ENCODE results near the gene FLT3.

The FLT3 gene

DNA sequence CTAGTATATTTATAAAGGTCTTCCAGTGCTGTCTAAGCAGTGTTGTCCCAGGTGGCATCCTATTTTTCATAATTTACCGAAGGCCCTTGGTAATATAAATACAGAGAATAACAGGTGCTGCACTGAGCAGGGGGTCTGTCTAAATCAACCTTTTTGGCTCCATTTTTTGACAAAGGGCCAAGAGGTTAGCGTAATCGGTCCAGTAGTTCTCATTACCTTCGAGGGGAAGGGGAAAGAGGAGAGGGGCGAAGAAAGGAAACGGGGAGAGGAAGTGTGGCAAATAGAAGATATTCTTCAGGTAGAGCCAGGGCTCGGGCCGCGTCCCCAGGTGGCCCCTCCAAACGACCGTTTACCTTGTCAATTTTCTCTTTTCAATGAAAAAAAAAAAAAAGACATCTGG is 37.2 kb upstream of the FLT3 start:
- no peaks in the 10 kb centered on the region for H3K9me3 ChIP-seq (replicated peaks in 1 of 11)
- peak overlapping the region; percentile 83 to 97 (median 89) for H3K4me2 ChIP-seq
- no peak for TF ChIP-seq Cebpa-rat (IDR thresholded peaks at IDR 0.05)
- H3K36me3 ChIP-seq = peaks cover 0 to 16% (median 0%) of the 10 kb centered on the region in 11 experiments; a peak in 3 of 22 replicates
- peak overlapping the region; percentile 89 to 100 (median 96) for H3K4me3 ChIP-seq
- peak overlapping the region; percentile 99 to 100 (median 100) for H3K27ac ChIP-seq
- H3K4me1 ChIP-seq = peaks cover 28 to 43% (median 36%) of the 10 kb centered on the region in 10 experiments
- H3K27me3 ChIP-seq = no peaks in the 10 kb centered on the region
- H3K9ac ChIP-seq = peak overlapping the region; percentile 97 to 100 (median 100)
- peaks cover 26 to 32% (median 32%) of the 10 kb centered on the region in 11 experiments for H4K20me1 ChIP-seq

- peak overlapping the region; percentile 97 to 100 (median 100) for H3K9ac ChIP-seq
- H3K4me1 ChIP-seq = peaks cover 22 to 36% (median 30%) of the 10 kb centered on the region in 10 experiments
- H3K4me3 ChIP-seq = peak overlapping the region; percentile 89 to 100 (median 96)
- H3K27ac ChIP-seq = peak overlapping the region; percentile 99 to 100 (median 100); a peak in 21 of 22 replicates
- peak overlapping the region; percentile 83 to 97 (median 89) for H3K4me2 ChIP-seq
- H3K36me3 ChIP-seq = peaks cover 0 to 16% (median 0%) of the 10 kb centered on the region in 11 experiments; a peak in 3 of 22 replicates
- no peak for TF ChIP-seq Cebpa-rat (IDR thresholded peaks at IDR 0.05)
- H3K27me3 ChIP-seq = no peaks in the 10 kb centered on the region
- no peaks in the 10 kb centered on the region for H3K9me3 ChIP-seq (replicated peaks in 1 of 11)
- H4K20me1 ChIP-seq = peaks cover 19 to 26% (median 25%) of the 10 kb centered on the region in 11 experiments
Observed at GRCh38 chr13:28136916-28137315, 36.5 kb upstream of the FLT3 start.

- Histone ChIP-seq H3K27me3 (no peaks in the 10 kb centered on the region), H3K27ac (no peak overlapping the region), H3K4me1 (peaks cover 6 to 36% (median 29%) of the 10 kb centered on the region in 10 experiments; a peak in 18 of 20 replicates), H3K9ac (no peak overlapping the region), H3K9me3 (replicated peaks in 1 of 11) (no peaks in the 10 kb centered on the region), H4K20me1 (no peaks in the 10 kb centered on the region; a peak in 1 of 22 replicates), H3K4me3 (no peak overlapping the region), H3K36me3 (peaks cover 0 to 16% (median 0%) of the 10 kb centered on the region in 11 experiments; a peak in 3 of 22 replicates), H3K4me2 (no peak overlapping the region)
- no peak for TF ChIP-seq Cebpa-rat (IDR thresholded peaks at IDR 0.05)
Observed at GRCh38 chr13:28131646-28132045, 31.3 kb upstream of the FLT3 start.

DNA sequence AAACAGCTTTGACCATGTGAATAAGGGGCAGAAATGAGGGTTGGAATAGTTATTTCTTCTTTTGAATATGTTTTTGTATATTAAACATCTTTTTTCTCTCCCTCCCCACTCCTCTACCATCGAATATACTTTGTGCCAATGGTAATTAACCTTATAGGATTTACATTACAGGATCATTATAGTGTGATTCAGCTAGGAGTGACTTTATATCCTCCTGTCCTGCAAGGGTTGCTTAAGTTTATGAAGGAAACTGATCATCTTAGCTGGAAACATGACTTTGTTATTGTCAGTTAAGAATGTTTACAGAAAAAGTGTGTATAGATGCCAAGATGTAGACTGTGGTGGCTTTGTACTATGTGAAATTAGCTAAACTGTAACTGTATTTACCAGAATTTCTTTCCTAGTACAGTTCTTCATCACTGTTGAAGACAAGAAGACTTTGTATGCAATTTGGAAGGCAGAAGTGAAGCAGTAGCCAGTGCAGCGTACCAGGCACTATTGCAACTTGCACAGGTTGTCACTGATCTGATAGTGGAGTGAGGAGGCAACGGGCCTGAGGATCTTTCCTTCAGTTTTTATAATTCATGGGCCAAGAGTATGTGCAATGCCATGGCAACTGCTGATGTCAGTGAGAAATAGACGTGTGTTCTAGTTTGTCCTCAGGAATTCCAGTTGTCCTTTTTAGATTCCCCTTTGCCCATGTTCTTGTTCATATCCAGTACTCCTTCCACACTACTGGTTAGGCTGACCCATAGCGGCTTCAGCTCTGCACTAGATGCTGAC is 29.7 kb upstream of the FLT3 start:
- no peaks in the 10 kb centered on the region for H4K20me1 ChIP-seq
- no peak overlapping the region for H3K9ac ChIP-seq
- H3K27me3 ChIP-seq = no peaks in the 10 kb centered on the region
- H3K4me3 ChIP-seq = no peak overlapping the region
- H3K4me2 ChIP-seq = no peak overlapping the region
- no peak for TF ChIP-seq Cebpa-rat (IDR thresholded peaks at IDR 0.05)
- H3K27ac ChIP-seq = no peak overlapping the region
- no peaks in the 10 kb centered on the region for H3K9me3 ChIP-seq (replicated peaks in 1 of 11)
- H3K4me1 ChIP-seq = peaks cover 0 to 26% (median 21%) of the 10 kb centered on the region in 10 experiments; a peak in 16 of 20 replicates
- H3K36me3 ChIP-seq = 0 out of 22 replicates have a peak, but pooled peaks cover 0 to 1% (median 0%) of the 10 kb centered on the region in 11 experiments

GRCh38 chr13:28128926-28129325 is 28.6 kb upstream of the FLT3 start:
- Histone ChIP-seq H3K9ac (no peak overlapping the region), H3K27me3 (no peaks in the 10 kb centered on the region), H3K27ac (no peak overlapping the region), H3K4me3 (no peak overlapping the region), H3K4me2 (peak overlapping the region in 6 of 11 experiments; percentile 6 to 37 (median 32); a peak in 12 of 22 replicates), H3K4me1 (peaks cover 0 to 25% (median 21%) of the 10 kb centered on the region in 10 experiments; a peak in 16 of 20 replicates), H4K20me1 (no peaks in the 10 kb centered on the region), H3K9me3 (replicated peaks in 1 of 11) (no peaks in the 10 kb centered on the region), H3K36me3 (no peaks in the 10 kb centered on the region)
- TF ChIP-seq Cebpa-rat (IDR thresholded peaks at IDR 0.05) = no peak

- Histone ChIP-seq H3K4me1 (peaks cover 0 to 25% (median 21%) of the 10 kb centered on the region in 10 experiments; a peak in 16 of 20 replicates), H3K4me3 (no peak overlapping the region), H3K4me2 (no peak overlapping the region), H3K27ac (no peak overlapping the region), H3K9me3 (replicated peaks in 1 of 11) (no peaks in the 10 kb centered on the region), H4K20me1 (no peaks in the 10 kb centered on the region), H3K27me3 (no peaks in the 10 kb centered on the region), H3K36me3 (no peaks in the 10 kb centered on the region), H3K9ac (no peak overlapping the region)
- no peak for TF ChIP-seq Cebpa-rat (IDR thresholded peaks at IDR 0.05)
Observed at GRCh38 chr13:28128030-28128429, 27.7 kb upstream of the FLT3 start.

- no peak for TF ChIP-seq Cebpa-rat (IDR thresholded peaks at IDR 0.05)
- Histone ChIP-seq H3K27ac (no peak overlapping the region), H4K20me1 (no peaks in the 10 kb centered on the region), H3K36me3 (no peaks in the 10 kb centered on the region), H3K9me3 (replicated peaks in 1 of 11) (0 out of 22 replicates have a peak, but pooled peaks cover 0 to 3% (median 0%) of the 10 kb centered on the region in 11 experiments), H3K4me1 (peaks cover 0 to 15% (median 8%) of the 10 kb centered on the region in 10 experiments; a peak in 11 of 20 replicates), H3K4me3 (no peak overlapping the region), H3K9ac (no peak overlapping the region), H3K4me2 (no peak overlapping the region), H3K27me3 (no peaks in the 10 kb centered on the region)
Observed at GRCh38 chr13:28121224-28121623, 20.8 kb upstream of the FLT3 start.

GRCh38 chr13:28120317-28120716 is 19.9 kb upstream of the FLT3 start:
- H3K4me3 ChIP-seq = no peak overlapping the region
- H3K36me3 ChIP-seq = no peaks in the 10 kb centered on the region
- peaks cover 0 to 12% (median 7%) of the 10 kb centered on the region in 10 experiments; a peak in 8 of 20 replicates for H3K4me1 ChIP-seq
- no peaks in the 10 kb centered on the region for H3K27me3 ChIP-seq
- no peak overlapping the region for H3K27ac ChIP-seq
- 0 out of 22 replicates have a peak, but pooled peaks cover 0 to 3% (median 0%) of the 10 kb centered on the region in 11 experiments for H3K9me3 ChIP-seq (replicated peaks in 1 of 11)
- H3K4me2 ChIP-seq = 0 out of 22 replicates have a peak overlapping the region, but pooled peaks of 1 of the 11 experiments have one; percentile 1
- no peaks in the 10 kb centered on the region for H4K20me1 ChIP-seq
- no peak for TF ChIP-seq Cebpa-rat (IDR thresholded peaks at IDR 0.05)
- no peak overlapping the region for H3K9ac ChIP-seq

DNA sequence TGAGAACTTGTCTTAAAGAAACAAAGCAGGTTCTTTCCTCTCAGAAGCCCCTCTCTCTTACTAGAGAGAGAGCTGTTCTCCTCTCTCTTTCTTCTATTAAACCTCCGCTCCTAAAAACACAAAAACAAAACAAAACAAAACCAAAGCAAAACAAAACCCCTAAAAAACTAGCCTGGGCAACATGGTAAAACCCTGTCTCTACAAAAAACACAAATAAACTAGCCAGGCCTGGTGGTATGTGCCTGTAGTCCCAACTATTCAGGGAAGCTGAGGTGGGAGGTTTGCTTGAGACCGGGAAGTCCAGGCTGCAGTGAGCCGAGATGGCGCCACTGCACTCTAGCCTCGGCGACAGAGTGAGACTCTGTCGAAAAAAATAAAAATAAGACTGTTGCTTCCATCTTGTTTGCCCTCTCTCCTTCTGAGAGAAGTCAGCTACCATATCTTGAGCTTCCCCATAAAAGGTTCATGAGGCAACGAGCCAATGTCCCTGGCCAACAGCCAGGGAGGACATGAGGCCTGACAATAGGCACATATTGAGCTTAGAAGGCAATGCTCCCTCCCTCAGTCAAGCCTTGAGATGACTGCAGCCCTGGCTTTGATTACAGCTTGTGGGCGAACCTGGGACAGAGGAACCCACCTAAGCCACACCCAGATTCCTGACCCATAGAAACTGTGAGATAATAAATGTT is 17.5 kb upstream of the FLT3 start:
- H3K27ac ChIP-seq = no peak overlapping the region
- H4K20me1 ChIP-seq = no peaks in the 10 kb centered on the region
- H3K4me1 ChIP-seq = peaks cover 0 to 12% (median 7%) of the 10 kb centered on the region in 10 experiments; a peak in 8 of 20 replicates
- H3K9ac ChIP-seq = no peak overlapping the region
- H3K4me2 ChIP-seq = no peak overlapping the region
- H3K27me3 ChIP-seq = no peaks in the 10 kb centered on the region
- TF ChIP-seq Cebpa-rat (IDR thresholded peaks at IDR 0.05) = no peak
- H3K36me3 ChIP-seq = no peaks in the 10 kb centered on the region
- H3K9me3 ChIP-seq (replicated peaks in 1 of 11) = 0 out of 22 replicates have a peak, but pooled peaks cover 0 to 3% (median 0%) of the 10 kb centered on the region in 11 experiments
- H3K4me3 ChIP-seq = no peak overlapping the region
